A549 treated with ZK216348 at 1 μM for 4 hours (cell line): ENCODE measurements around the gene GJB2. TPM values are rescaled to one million over a fixed set of nuclear protein-coding genes. Genes with fewer than 3 reads are reported as not detected.

Experiments used
- total RNA-seq: library from RNA; stranded (reverse); fragments of 200-300 nt; extraction: Qiagen RNA extraction; gene quantifications from 5 replicates; pipeline ENCODE4 v1.2.3, GENCODE V29; 2022; ENCODE audit warnings: low read depth

The GJB2 gene
- 0.53 to 0.84 TPM (median 0.77 TPM) in 5 replicates for total RNA-seq

GRCh38 chr13:20192836-20193161 lies at the start of gene GJB2:
GJB2 (minus strand) TSS chr13:20192938; CDS start chr13:20189581, 3,357 bp downstream.

DNA sequence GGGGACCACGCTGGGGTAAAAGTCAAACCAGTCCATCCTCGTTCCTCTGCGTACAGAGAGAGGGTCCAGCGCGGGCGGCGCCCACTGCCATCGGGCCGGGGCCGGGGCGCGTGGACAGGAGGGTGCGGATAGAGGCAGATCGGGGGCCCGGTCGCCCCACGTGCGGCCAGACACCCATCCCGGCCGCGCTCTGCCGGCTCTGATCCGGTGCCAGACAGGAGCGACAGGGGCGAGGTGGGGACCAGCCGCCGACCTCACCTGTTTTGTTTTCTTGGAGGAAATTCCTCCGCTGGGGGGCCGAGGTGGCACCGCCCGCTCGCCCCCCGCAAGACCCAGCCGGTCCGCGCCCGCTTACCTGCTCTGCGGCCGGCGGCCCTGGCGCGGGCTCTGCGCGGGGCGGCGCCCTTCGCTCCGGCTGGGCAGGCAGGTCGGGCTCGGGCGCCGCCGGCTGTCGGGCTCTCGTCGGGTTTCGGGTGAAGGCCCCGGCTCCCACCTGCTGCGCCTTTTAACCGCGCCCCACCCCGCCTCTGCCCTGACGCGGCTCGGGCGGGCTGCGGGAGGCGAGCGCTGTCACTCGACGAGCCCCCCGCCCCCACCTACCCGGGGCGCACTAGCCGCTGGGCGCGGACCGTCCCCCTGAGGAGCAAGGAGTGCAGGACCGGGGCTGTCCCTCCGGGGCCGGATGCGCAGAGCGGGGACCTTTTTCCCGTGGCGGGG lies 39.3 kb upstream of the GJB2 start, which contains the start of gene GJB6:
GJB6 (minus strand) TSS at position 481 of the 717 bp plus-strand sequence. CDS start 8,839 bp downstream, outside the sequence.

GRCh38 chr13:20160306-20161274 lies 32.1 kb downstream of the GJB2 start, which contains the start of gene GJA3:
GJA3 (minus strand) TSS chr13:20161052; CDS start chr13:20143288, 17,764 bp downstream.

Other genes with a start within 250 kb of the GJB2 start
- 15.1 to 21.5 TPM (median 17.3 TPM) in 5 replicates for gene ZMYM2, start 234.2 kb downstream of the GJB2 start, total RNA-seq
- gene GJA3, start 31.9 kb downstream of the GJB2 start, total RNA-seq = 0.70 to 1.4 TPM (median 1.1 TPM) in 5 replicates
- gene GJB6, start 39.4 kb upstream of the GJB2 start, total RNA-seq = not detected in 5 replicates